DND-41 (cell line): ENCODE measurements around the gene IER5.

Source experiments
- ATAC-seq: fragments of 200-7000 bp; cut with Tn5 transposase; 3 replicates; pipeline ENCODE4 v1.9.1; 2021; ENCODE audit warnings: low read depth; ENCODE audit not compliant: insufficient read depth
- DNase-seq: peaks from one replicate; pipeline ENCODE4 v3.0.0-alpha.2; 2020
- H2AFZ ChIP-seq: 2 replicates; pipeline ENCODE4 v1.6.0; 2012; ENCODE audit warnings: low read depth, low read length
- H3K27ac ChIP-seq: 2 replicates; pipeline ENCODE4 v1.5.1; 2012; ENCODE audit warnings: low read length, inconsistent platforms
- H3K27me3 ChIP-seq: fragments of 200-600 bp; sonication (generic); 2 replicates; pipeline ENCODE4 v1.6.0; 2012; ENCODE audit warnings: low read length, mild to moderate bottlenecking, inconsistent platforms; ENCODE audit not compliant: insufficient read depth, poor library complexity
- H3K36me3 ChIP-seq: 2 replicates; pipeline ENCODE4 v1.5.1; 2012; ENCODE audit warnings: low read length, inconsistent platforms; ENCODE audit not compliant: insufficient read depth
- H3K4me1 ChIP-seq: 2 replicates; pipeline ENCODE4 v1.5.1; 2012; ENCODE audit warnings: mild to moderate bottlenecking, low read length; ENCODE audit not compliant: insufficient read depth
- H3K4me2 ChIP-seq: 2 replicates; pipeline ENCODE4 v1.6.0; 2012; ENCODE audit warnings: mild to moderate bottlenecking, moderate library complexity, low read length, inconsistent platforms; ENCODE audit not compliant: insufficient read depth
- H3K4me3 ChIP-seq, 2 experiments: fragments of 200-600 bp in 1 of 2; shearing (Covaris generic) in 1 of 2; 2 replicates each; pipeline ENCODE4 v1.5.1; 2012 to 2016; ENCODE audit warnings: inconsistent platforms in 2 of 2, low read length in 2 of 2, mild to moderate bottlenecking in 2 of 2, low read depth in 1 of 2, moderate library complexity in 1 of 2
- H3K79me2 ChIP-seq: 2 replicates; pipeline ENCODE4 v1.6.0; 2012; ENCODE audit warnings: low read length, inconsistent platforms; ENCODE audit not compliant: insufficient read depth
- H3K9ac ChIP-seq: 2 replicates; pipeline ENCODE4 v1.6.0; 2012; ENCODE audit warnings: low read depth, mild to moderate bottlenecking, inconsistent platforms, low read length, moderate library complexity
- H3K9me3 ChIP-seq: 2 replicates; pipeline ENCODE4 v1.5.1; 2012; ENCODE audit warnings: low read length, moderate library complexity, mild to moderate bottlenecking, inconsistent platforms; ENCODE audit not compliant: insufficient read depth, severe bottlenecking
- H4K20me1 ChIP-seq: 2 replicates; pipeline ENCODE4 v1.6.0; 2012; ENCODE audit warnings: low read length; ENCODE audit not compliant: insufficient read depth
- EZH2 ChIP-seq: IDR thresholded peaks from 3 replicates; pipeline ENCODE4 v1.6.1; 2012; ENCODE audit warnings: borderline replicate concordance, low read depth, mild to moderate bottlenecking, moderate library complexity, low read length, inconsistent platforms; ENCODE audit not compliant: severe bottlenecking
- TF ChIP-seq, protein P1 (sequence below): IDR thresholded peaks from 2 replicates; pipeline ENCODE4 v1.5.1; 2012; ENCODE audit warnings: borderline replicate concordance, low read length, moderate library complexity, mild to moderate bottlenecking; ENCODE audit not compliant: poor library complexity, severe bottlenecking; ENCODE audit errors: extremely low read depth

The IER5 gene

GRCh38 chr1:181064011-181064623, 24.4 kb upstream of the IER5 start:
- no peaks in the 10 kb centered on the region for H3K27me3 ChIP-seq
- no peak overlapping the region for H3K4me2 ChIP-seq
- no peak overlapping the region for H3K4me3 ChIP-seq
- TF ChIP-seq, protein P1, sequence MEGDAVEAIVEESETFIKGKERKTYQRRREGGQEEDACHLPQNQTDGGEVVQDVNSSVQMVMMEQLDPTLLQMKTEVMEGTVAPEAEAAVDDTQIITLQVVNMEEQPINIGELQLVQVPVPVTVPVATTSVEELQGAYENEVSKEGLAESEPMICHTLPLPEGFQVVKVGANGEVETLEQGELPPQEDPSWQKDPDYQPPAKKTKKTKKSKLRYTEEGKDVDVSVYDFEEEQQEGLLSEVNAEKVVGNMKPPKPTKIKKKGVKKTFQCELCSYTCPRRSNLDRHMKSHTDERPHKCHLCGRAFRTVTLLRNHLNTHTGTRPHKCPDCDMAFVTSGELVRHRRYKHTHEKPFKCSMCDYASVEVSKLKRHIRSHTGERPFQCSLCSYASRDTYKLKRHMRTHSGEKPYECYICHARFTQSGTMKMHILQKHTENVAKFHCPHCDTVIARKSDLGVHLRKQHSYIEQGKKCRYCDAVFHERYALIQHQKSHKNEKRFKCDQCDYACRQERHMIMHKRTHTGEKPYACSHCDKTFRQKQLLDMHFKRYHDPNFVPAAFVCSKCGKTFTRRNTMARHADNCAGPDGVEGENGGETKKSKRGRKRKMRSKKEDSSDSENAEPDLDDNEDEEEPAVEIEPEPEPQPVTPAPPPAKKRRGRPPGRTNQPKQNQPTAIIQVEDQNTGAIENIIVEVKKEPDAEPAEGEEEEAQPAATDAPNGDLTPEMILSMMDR, result no peak
- TF ChIP-seq EZH2, result no peak
- H3K4me1 ChIP-seq, result peaks cover 15% of the 10 kb centered on the region
- DNase-seq (no peak), ATAC-seq (no peak)
- peaks cover 4% of the 10 kb centered on the region; the same call in 1 of the 2 replicates for H3K36me3 ChIP-seq
- no peaks in the 10 kb centered on the region for H3K79me2 ChIP-seq
- H2AFZ ChIP-seq, result no peak overlapping the region
- H4K20me1 ChIP-seq, result no peaks in the 10 kb centered on the region
- H3K27ac ChIP-seq, result no peak overlapping the region
- H3K9ac ChIP-seq, result no peak overlapping the region
- H3K9me3 ChIP-seq, result peaks cover 4% of the 10 kb centered on the region

DNA sequence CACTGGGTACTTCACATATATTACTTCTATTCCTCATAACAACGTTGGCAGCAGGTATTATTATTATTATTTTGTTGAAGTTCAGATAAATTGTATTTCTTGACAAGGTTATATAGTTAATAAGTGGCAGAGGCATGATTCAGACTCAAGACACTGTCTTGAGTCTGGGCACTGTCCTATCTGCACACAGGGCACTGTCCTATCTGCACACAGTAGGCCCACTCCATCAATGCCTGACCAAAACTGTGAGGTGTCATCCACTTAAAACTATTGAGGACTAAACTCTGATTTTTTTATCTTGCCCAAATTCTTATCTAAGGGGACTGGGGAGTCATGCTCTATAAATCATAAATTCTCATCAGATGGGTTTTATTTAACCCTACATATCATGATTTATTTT, 23.8 kb upstream of the IER5 start:
- ATAC-seq (no peak), DNase-seq (no peak)
- Histone ChIP-seq H3K9ac (no peak overlapping the region), H3K4me3 (no peak overlapping the region), H3K4me2 (no peak overlapping the region), H3K27ac (no peak overlapping the region), H2AFZ (no peak overlapping the region), H3K79me2 (no peaks in the 10 kb centered on the region), H3K27me3 (no peaks in the 10 kb centered on the region), H3K4me1 (peaks cover 15% of the 10 kb centered on the region), H3K9me3 (no peaks in the 10 kb centered on the region), H3K36me3 (no peaks in the 10 kb centered on the region), H4K20me1 (no peaks in the 10 kb centered on the region)
- no peak for TF ChIP-seq EZH2
- TF ChIP-seq, protein P1, result no peak

- Histone ChIP-seq H3K79me2 (no peaks in the 10 kb centered on the region), H3K4me3 (no peak overlapping the region), H2AFZ (no peak overlapping the region), H3K4me2 (no peak overlapping the region), H3K36me3 (no peaks in the 10 kb centered on the region), H3K9me3 (no peaks in the 10 kb centered on the region), H3K27me3 (no peaks in the 10 kb centered on the region), H3K4me1 (peaks cover 9% of the 10 kb centered on the region), H4K20me1 (no peaks in the 10 kb centered on the region), H3K9ac (no peak overlapping the region), H3K27ac (no peak overlapping the region)
- DNase-seq (no peak), ATAC-seq (no peak)
- no peak for TF ChIP-seq EZH2
- TF ChIP-seq, protein P1, result no peak
These were observed 14.9 kb upstream of the IER5 start for GRCh38 chr1:181073638-181074037.
